ENCODE data around the gene ST7L. TPM values are rescaled to one million over a fixed set of nuclear protein-coding genes. Genes with fewer than 3 reads are reported as not detected.

The ST7L gene
- total and polyA plus RNA-seq, 9 of the 15 experiments (the other 6 are each of a cell fraction or from before 2014, with no cell fraction given) = 9.0 to 32.5 (median 26.6) TPM

- TF ChIP-seq EHMT2 (IDR thresholded peaks at IDR 0.05) (no peak), ETS2 (tag; IDR thresholded peaks at IDR 0.05; ENCODE audit: borderline replicate concordance, poor library complexity, severe bottlenecking) (no peak), UBTF (IDR thresholded peaks at IDR 0.05; ENCODE audit: borderline replicate concordance in 1 of 2, low read depth in 2 of 2, low read length in 2 of 2) (no peak), NR2C1 (IDR thresholded peaks at IDR 0.05) (no peak), NR2C1 (tag; IDR thresholded peaks at IDR 0.05) (no peak), HDAC2 (IDR thresholded peaks at IDR 0.05) (no peak), ZNF384 (IDR thresholded peaks at IDR 0.05; ENCODE audit: low read depth, low read length) (no peak), SRSF3 (IDR thresholded peaks at IDR 0.05; ENCODE audit: insufficient read depth, low read length) (no peak), ZNF79 (CRISPR knock-in tag; IDR thresholded peaks at IDR 0.05; ENCODE audit: low read depth) (no peak), TCF3 (CRISPR knock-in tag; IDR thresholded peaks at IDR 0.05) (no peak), ILK (tag; IDR thresholded peaks at IDR 0.05; ENCODE audit: borderline replicate concordance, low read depth) (no peak), C11orf30 (IDR thresholded peaks at IDR 0.05; ENCODE audit: low read depth) (peak; percentile 81), FOXJ3 (CRISPR knock-in tag; IDR thresholded peaks at IDR 0.05) (no peak), GTF2E2 (tag; IDR thresholded peaks at IDR 0.05) (no peak), CREM (IDR thresholded peaks at IDR 0.05; ENCODE audit: low read depth) (no peak), SRF (CRISPR knock-in tag; IDR thresholded peaks at IDR 0.05) (no peak)
- TF ChIP-seq, protein P1, sequence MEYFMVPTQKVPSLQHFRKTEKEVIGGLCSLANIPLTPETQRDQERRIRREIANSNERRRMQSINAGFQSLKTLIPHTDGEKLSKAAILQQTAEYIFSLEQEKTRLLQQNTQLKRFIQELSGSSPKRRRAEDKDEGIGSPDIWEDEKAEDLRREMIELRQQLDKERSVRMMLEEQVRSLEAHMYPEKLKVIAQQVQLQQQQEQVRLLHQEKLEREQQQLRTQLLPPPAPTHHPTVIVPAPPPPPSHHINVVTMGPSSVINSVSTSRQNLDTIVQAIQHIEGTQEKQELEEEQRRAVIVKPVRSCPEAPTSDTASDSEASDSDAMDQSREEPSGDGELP (CRISPR knock-in tag; IDR thresholded peaks at IDR 0.05; ENCODE audit: borderline replicate concordance) = no peak
- TF ChIP-seq, protein P2, sequence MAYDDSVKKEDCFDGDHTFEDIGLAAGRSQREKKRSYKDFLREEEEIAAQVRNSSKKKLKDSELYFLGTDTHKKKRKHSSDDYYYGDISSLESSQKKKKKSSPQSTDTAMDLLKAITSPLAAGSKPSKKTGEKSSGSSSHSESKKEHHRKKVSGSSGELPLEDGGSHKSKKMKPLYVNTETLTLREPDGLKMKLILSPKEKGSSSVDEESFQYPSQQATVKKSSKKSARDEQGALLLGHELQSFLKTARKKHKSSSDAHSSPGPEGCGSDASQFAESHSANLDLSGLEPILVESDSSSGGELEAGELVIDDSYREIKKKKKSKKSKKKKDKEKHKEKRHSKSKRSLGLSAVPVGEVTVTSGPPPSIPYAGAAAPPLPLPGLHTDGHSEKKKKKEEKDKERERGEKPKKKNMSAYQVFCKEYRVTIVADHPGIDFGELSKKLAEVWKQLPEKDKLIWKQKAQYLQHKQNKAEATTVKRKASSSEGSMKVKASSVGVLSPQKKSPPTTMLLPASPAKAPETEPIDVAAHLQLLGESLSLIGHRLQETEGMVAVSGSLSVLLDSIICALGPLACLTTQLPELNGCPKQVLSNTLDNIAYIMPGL (CRISPR knock-in tag; IDR thresholded peaks at IDR 0.05) = no peak
These were observed 19.5 kb downstream of the ST7L start (continued) for GRCh38 chr1:112599477-112599876.

Measured in K562 (cell line).